SKM-1 treated with dmso at 0.1 percent for 144 hours (cell line): Measurements from ENCODE around the gene RPL28.

Experiments
- DNase-seq: peaks from one replicate; lab custom pipeline; 2025; ENCODE audit not compliant: unreplicated experiment; lab: John Stamatoyannopoulos, UW

Gene RPL28

GRCh38 chr19:55372316-55373081, 13.2 kb upstream of the RPL28 start:
- DNase-seq: no peak

GRCh38 chr19:55373306-55373992, 12.3 kb upstream of the RPL28 start:
- no peak for DNase-seq

- DNase-seq: no peak
Measured at GRCh38 chr19:55373993-55374757, 11.6 kb upstream of the RPL28 start.

GRCh38 chr19:55376241-55376933, 9.3 kb upstream of the RPL28 start, which contains the start of gene TMEM190:
Gene TMEM190, plus strand, starts transcription at chr19:55376826. Its CDS starts 28 bp downstream, at chr19:55376854.
- DNase-seq: no peak

- no peak for DNase-seq
Measured at GRCh38 chr19:55377356-55378131, 8.2 kb upstream of the RPL28 start.

- DNase-seq: no peak
Measured at GRCh38 chr19:55379174-55379573, 6.6 kb upstream of the RPL28 start.

GRCh38 chr19:55382013-55382412, 3.7 kb upstream of the RPL28 start:
- DNase-seq: no peak

- no peak for DNase-seq
Measured at GRCh38 chr19:55382522-55383054, 3.1 kb upstream of the RPL28 start.

- DNase-seq: peak; percentile 28
Measured at GRCh38 chr19:55383279-55384130, 2.2 kb upstream of the RPL28 start.

- DNase-seq: no peak
Measured at GRCh38 chr19:55384131-55384919, 1.4 kb upstream of the RPL28 start, which contains the start of gene TMEM238. Gene TMEM238, minus strand, starts transcription at chr19:55384292. Its CDS starts 33 bp downstream, at chr19:55384259.

- DNase-seq: peak; percentile 48
Measured at GRCh38 chr19:55384920-55385723, 610 bp upstream of the RPL28 start.

GRCh38 chr19:55386493-55386971, 800 bp downstream of the RPL28 start:
- DNase-seq: no peak

- no peak for DNase-seq
Measured at GRCh38 chr19:55387736-55388497, 2.2 kb downstream of the RPL28 start.

- no peak for DNase-seq
Measured at GRCh38 chr19:55389386-55390317, 3.9 kb downstream of the RPL28 start.

- no peak for DNase-seq
Measured at GRCh38 chr19:55390461-55390880, 4.7 kb downstream of the RPL28 start.
